ENCODE measurements around the gene FBXO3. TPM values are rescaled to one million over a fixed set of nuclear protein-coding genes. Genes with fewer than 3 reads are reported as not detected.
A peak's percentile ranks its signal among the peaks of the same experiment; 100 is the strongest.
"Not testable (repeated sequence)": the region's sequence is repeated elsewhere in the genome, so short reads cannot be mapped to it uniquely, and the experiment has no call there.

Gene FBXO3
- total RNA-seq, 3 donors from 2014 or later: 14.4 to 16.2 (median 14.8) TPM

DNA sequence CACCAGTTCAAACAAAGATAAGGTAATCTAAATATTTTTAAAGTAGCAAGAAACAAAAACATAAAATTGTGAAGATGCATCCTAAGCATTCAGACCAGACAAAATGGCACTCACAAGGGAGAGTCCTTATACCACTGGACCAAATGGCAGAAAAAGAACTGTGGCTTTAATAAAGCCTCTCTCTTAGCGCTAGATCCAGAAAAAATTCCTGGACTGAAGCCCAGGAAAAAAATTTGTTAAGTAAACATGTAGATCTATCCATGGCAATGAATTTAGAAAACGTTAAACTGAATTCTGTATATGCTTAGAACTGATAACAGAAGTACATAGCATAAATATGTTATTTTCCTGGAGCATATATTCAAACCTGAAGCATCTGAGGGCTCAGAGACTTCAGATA lies 26.3 kb downstream of the FBXO3 start:
- H3K4me3 Mint-ChIP-seq: no peak overlapping the region

DNA sequence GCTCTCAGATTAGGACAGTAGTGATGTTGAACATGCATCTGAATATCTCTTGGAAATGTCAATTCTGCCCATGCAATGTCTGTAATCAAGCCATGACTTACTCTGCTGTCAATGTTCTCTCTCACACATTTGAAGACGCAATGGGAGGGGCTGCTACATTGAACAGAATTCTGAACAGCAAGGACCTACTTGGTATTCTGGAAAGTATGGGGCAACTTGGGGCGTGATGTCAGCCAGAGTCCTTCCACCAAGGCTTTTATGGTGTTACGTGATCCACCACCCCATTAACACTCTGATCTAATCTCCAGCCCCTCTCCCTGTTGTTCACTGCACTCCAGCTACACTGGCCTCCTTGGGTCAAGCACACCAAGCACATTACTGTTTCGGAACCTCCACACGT lies 31.0 kb downstream of the FBXO3 start:
- H3K4me3 Mint-ChIP-seq: no peak overlapping the region
- peaks cover 1% of the 10 kb centered on the region for H3K4me1 Mint-ChIP-seq (ENCODE audit: low read depth)
- H3K36me3 Mint-ChIP-seq (ENCODE audit: insufficient read depth): peaks cover 31% of the 10 kb centered on the region
- H3K27me3 Mint-ChIP-seq (ENCODE audit: low read depth): no peaks in the 10 kb centered on the region
- DNase-seq (no peak), ATAC-seq (no peak)
- H3K9me3 Mint-ChIP-seq: no peaks in the 10 kb centered on the region

More for the DNA sequence above, 26.3 kb downstream of the FBXO3 start:
- Mint-ChIP-seq H3K36me3 (ENCODE audit: insufficient read depth) (peaks cover 30% of the 10 kb centered on the region), H3K4me1 (ENCODE audit: low read depth) (no peaks in the 10 kb centered on the region), H3K27me3 (ENCODE audit: low read depth) (no peaks in the 10 kb centered on the region), H3K9me3 (no peaks in the 10 kb centered on the region)
- ATAC-seq (no peak), DNase-seq (no peak)

DNA sequence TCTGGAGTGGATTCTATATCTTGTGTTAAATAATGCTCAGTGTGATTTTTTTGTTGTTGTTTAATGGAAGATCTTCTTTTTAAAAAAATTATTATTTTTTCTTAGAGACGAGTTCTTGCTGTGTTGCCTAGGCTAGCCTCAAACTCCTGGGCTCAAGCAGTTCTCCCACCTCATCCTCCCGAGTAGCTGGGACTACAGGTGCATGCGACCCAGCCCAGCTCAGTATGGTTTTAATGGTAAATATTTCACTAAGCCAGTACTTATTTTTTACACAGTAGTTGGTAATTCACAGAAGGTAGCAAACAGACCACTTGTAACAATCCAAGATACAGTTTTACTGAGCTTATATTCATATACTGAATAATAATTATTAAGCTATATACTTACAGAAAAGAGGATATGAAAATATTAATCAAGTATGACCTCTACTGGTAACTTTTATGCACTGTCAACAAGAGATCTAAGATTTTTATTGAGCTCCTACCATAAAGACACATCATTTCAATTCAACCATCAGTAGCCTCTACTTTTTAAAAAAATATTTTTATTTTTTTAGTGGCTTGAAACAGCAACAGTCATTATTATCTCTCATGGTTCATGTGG lies 32.0 kb downstream of the FBXO3 start:
- H3K27me3 Mint-ChIP-seq (ENCODE audit: low read depth): no peaks in the 10 kb centered on the region
- no peak overlapping the region for H3K4me3 Mint-ChIP-seq
- H3K9me3 Mint-ChIP-seq: no peaks in the 10 kb centered on the region
- H3K36me3 Mint-ChIP-seq (ENCODE audit: insufficient read depth): peaks cover 27% of the 10 kb centered on the region
- peaks cover 3% of the 10 kb centered on the region for H3K4me1 Mint-ChIP-seq (ENCODE audit: low read depth)
- peak in 1 of 2 donors; percentile 41 for ATAC-seq
- DNase-seq: no peak

DNA sequence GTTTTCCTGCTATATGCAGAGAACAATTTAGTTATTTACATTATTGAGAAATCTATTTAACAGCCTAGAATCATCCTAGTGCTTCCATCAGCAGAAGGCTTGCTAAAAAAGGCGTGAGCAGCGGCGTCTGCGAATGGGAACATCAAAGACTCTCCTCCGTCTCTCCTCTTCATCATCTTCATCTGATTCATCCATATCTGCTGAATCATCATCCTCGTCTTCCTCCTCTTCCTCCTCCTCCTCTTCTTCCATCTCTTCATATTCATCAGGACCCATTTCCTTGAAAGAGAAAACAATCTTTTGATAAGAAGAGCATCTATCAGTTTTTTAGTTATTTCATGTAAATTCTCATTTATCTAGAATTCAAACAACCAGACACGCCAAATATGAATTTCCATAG lies 32.5 kb downstream of the FBXO3 start:
- ATAC-seq (no peak), DNase-seq (no peak)
- H3K4me1 Mint-ChIP-seq (ENCODE audit: low read depth): peaks cover 7% of the 10 kb centered on the region
- no peaks in the 10 kb centered on the region for H3K27me3 Mint-ChIP-seq (ENCODE audit: low read depth)
- H3K9me3 Mint-ChIP-seq: no peaks in the 10 kb centered on the region
- H3K4me3 Mint-ChIP-seq: no peak overlapping the region
- H3K36me3 Mint-ChIP-seq (ENCODE audit: insufficient read depth): peaks cover 24% of the 10 kb centered on the region

DNA sequence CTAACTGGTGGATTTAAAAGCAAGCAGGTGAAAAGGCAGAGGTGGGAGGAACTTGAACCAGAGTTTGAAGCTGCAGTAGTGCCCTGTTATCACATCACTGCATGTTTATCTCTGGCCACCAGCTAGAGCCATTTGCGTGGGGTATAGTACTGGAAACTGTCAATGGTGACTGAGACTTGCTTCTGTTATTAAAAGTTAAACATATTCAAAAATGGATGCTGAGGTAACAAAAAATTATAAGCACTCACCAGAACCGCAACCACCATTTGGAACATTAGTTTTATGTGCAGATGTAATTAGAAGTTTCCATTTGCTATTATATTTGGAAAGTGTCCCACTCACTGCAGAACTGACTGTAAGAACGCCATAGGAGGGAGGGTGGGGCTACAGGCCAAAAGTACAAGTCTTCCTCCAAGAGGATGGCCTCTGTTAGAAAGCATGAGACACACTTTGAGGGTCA lies 36.9 kb downstream of the FBXO3 start:
- H3K4me3 Mint-ChIP-seq: no peak overlapping the region
- H3K4me1 Mint-ChIP-seq (ENCODE audit: low read depth): peaks cover 32% of the 10 kb centered on the region
- ATAC-seq (no peak), DNase-seq (no peak)
- H3K9me3 Mint-ChIP-seq: no peaks in the 10 kb centered on the region
- peaks cover 8% of the 10 kb centered on the region for H3K36me3 Mint-ChIP-seq (ENCODE audit: insufficient read depth)
- no peaks in the 10 kb centered on the region for H3K27me3 Mint-ChIP-seq (ENCODE audit: low read depth)

DNA sequence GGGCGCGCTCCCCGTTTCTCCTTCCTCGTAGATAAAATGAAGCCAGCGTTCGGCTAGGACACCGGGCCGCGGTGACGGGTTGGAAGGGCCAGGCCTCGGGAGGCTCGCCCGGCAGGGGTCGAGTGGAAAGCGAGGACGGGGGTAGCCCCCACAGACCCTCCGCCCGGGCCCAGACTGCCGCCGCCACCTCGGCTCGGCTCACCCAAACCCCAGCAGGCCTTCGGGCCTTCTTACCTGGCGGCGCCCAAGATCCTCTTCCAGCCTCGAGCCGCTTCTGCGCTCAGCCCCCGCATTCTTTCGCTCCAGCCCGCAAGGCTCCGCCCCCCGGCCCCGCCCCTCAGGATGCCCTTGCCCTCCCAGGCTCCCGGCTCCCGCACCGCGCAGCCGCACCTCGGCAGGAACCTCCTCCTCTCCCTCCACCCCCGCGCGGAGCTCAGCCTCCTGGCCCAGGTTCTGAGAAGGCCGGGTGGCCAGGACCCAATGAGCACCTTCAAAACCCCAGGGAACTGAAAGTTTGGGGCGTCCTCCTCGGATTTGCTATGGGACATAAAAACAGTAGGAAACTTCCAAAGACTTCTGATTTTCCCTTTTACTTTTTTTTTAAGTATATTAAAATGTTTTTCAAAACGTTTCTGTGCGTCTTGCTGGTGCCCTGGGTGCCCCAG lies 38.0 kb downstream of the FBXO3 start, which contains the start of gene CD59:
TSS of gene CD59 (minus strand) at position 276 of the 665 bp plus-strand sequence. CDS start 13,978 bp downstream, outside the sequence.
- Mint-ChIP-seq H3K27me3 (ENCODE audit: low read depth) (no peaks in the 10 kb centered on the region), H3K4me1 (ENCODE audit: low read depth) (peaks cover 40% of the 10 kb centered on the region), H3K36me3 (ENCODE audit: insufficient read depth) (peaks cover 9% of the 10 kb centered on the region), H3K9me3 (no peaks in the 10 kb centered on the region), H3K4me3 (peak within 1 kb of the TSS; percentile 88)
- peak; percentile 93 for DNase-seq
- ATAC-seq: peak; percentile 46 to 68

DNA sequence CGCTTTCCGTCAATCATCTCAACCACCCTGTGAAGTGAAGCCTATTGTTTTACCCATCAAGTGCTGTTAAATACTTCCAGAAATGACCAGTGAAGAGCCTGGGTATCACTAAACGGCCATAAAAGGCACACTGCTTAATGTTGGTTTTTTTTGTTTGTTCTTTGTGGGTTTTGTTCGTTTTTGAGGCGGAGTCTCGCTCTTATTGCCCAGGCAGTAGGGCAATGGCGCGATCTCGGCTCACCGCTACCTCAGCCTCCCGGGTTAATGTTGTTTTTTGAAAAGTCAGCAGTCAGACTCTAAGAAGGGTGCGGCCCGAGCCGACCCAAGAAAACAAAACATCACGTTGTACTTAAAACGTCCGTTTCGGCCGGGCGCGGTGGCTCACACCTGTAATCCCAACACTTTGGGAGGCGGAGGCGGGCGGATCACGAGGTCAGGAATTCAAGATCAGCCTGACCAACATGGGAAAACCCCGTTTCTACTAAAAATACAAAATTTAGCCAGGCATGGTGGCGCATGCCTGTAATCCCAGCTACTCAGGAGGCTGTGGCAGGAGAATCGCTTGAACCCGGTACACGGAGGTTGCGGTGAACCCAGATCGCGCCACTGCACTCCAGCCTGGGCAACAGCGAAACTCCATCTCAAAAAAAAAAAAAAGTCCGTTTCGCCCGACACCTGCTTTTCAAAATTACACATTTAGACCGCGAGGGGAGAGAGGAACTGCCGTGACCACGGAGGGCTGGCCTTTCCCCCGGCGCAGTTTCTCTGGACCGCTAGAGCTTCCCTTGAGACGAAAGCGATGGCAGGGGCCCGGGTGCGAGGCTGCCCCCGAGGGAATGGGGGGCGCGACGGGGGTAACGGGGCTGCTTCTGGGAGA lies 38.8 kb downstream of the FBXO3 start:
- ATAC-seq (peak; percentile 36 to 41), DNase-seq (peak; percentile 15)
- Mint-ChIP-seq H3K4me3 (peak overlapping the region; percentile 88), H3K27me3 (ENCODE audit: low read depth) (no peaks in the 10 kb centered on the region), H3K4me1 (ENCODE audit: low read depth) (peaks cover 44% of the 10 kb centered on the region), H3K9me3 (no peaks in the 10 kb centered on the region), H3K36me3 (ENCODE audit: insufficient read depth) (peaks cover 9% of the 10 kb centered on the region)

DNA sequence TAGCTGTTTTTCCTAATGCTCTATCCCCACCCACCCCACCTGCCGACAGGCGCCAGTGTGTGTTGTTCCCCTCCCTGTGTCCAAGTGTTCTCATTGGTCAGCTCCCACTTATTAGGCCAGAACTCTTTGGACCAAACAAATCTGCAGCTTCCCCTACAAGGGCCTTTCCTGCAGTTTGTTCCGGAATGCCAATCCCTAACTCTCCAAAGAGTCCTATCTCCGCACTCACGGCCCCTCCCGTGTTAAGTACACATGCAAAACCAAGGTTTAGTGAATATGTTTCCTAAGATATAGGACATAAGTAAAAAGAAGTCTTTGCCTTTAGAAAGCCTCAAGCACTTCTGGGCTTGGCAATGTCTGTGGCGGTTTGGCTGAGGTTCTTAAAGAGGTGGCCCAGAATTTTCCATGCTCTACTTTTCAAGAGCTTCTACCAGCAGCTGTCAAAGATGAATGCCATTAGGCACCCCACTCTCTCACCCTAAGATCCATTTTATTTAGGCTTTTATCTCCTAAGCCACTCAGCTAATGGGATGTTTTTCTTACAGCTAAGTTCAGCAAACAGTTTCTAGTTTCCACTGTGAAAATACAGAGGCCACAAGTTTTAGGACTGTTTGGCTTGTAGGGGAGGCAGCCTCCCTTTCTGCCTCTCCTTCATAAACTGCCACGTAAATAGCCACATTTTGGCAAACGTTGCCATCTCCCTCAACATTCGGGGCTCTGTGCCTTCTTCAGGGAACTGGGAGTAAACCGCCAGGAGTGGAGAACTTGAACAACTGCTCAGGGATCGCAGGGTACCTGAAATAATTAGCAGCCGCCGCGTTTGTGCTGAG lies 39.7 kb downstream of the FBXO3 start:
- peak overlapping the region; percentile 88 for H3K4me3 Mint-ChIP-seq
- ATAC-seq (no peak), DNase-seq (no peak)
- peaks cover 9% of the 10 kb centered on the region for H3K36me3 Mint-ChIP-seq (ENCODE audit: insufficient read depth)
- H3K27me3 Mint-ChIP-seq (ENCODE audit: low read depth): no peaks in the 10 kb centered on the region
- peaks cover 44% of the 10 kb centered on the region for H3K4me1 Mint-ChIP-seq (ENCODE audit: low read depth)
- no peaks in the 10 kb centered on the region for H3K9me3 Mint-ChIP-seq

DNA sequence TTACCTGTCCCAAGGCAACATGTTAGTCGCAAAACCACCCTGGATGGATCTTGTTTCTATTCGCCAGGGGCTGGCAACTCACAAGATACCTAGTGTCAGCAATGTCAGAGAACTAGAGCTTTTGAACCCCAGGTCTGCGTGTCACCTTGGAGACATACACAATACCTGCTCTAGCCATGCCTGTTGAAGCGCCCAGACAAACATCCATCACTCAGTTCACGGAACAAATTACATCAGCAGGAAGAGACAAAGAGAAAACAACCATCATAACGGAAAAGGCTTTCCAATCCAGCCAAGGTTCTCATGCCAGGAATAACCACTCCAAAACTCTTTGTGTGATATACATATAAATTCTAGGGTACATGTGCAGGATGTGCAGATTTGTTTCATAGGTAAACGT lies 40.3 kb downstream of the FBXO3 start:
- no peak for ATAC-seq
- Mint-ChIP-seq H3K4me1 (ENCODE audit: low read depth) (peaks cover 47% of the 10 kb centered on the region), H3K9me3 (no peaks in the 10 kb centered on the region), H3K4me3 (peak overlapping the region; percentile 22), H3K36me3 (ENCODE audit: insufficient read depth) (peaks cover 12% of the 10 kb centered on the region), H3K27me3 (ENCODE audit: low read depth) (no peaks in the 10 kb centered on the region)
- DNase-seq: no peak

DNA sequence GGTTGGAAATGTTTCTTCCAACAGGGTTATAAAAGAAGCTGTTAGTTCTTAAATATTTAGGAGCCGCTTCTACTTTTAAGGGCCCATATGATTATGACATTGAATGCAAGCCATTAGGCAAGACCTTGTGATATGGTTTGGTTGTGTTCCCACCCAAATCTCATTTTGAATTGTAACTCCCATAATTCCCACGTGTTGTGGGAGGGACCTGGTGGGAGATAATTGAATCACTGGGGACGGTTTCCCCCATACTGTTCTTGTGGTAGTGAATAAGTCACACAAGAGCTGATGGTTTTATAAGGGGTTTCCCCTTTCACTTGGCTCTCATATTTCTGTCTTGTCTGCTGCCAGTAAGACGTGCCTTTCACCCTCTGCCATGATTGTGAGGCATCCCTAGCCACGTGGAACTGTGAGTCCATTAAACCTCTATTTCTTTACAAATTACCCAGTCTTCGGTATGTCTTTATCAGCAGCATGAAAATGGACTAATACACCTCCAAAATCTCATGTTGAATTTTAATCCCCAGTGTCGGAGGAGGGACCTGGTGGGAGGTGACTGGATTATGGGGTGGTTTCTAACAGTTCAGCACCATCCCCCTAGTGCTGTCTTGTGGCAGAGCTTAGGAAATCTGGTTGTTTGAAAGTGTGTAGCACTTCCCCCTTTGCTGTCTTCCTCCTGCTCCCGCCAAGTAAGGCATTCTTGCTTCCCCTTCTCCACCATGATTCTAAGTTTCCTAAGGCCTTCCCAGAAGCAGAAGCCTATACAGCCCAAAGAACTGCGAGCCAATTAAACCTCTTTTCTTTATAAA lies 42.4 kb downstream of the FBXO3 start:
- Mint-ChIP-seq H3K27me3 (ENCODE audit: low read depth) (no peaks in the 10 kb centered on the region), H3K9me3 (no peaks in the 10 kb centered on the region), H3K36me3 (ENCODE audit: insufficient read depth) (peaks cover 13% of the 10 kb centered on the region), H3K4me3 (no peak overlapping the region), H3K4me1 (ENCODE audit: low read depth) (peaks cover 46% of the 10 kb centered on the region)
- no peak for DNase-seq
- ATAC-seq: peak; percentile 73 to 82

DNA sequence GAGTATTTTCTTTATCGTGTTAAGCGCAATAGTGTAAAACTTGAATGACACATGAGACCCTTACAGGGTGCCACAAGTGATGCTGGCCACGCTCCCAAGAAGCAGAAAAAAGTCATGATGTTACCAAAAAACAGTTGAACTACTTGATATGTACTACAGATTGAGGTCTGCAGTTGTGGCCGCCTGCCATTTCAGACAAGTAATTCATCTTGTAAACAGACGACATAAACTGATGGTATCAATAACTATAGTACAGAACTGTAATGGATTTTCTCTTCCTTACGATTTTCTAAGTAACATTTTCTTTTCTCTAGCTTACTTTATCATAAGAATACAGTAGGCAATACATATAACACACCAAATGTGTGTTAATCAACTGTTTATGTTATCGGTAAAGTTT lies 43.6 kb downstream of the FBXO3 start:
- peaks cover 43% of the 10 kb centered on the region for H3K4me1 Mint-ChIP-seq (ENCODE audit: low read depth)
- H3K36me3 Mint-ChIP-seq (ENCODE audit: insufficient read depth): peaks cover 14% of the 10 kb centered on the region
- ATAC-seq (no peak), DNase-seq (no peak)
- H3K9me3 Mint-ChIP-seq: no peaks in the 10 kb centered on the region
- no peak overlapping the region for H3K4me3 Mint-ChIP-seq
- no peaks in the 10 kb centered on the region for H3K27me3 Mint-ChIP-seq (ENCODE audit: low read depth)

DNA sequence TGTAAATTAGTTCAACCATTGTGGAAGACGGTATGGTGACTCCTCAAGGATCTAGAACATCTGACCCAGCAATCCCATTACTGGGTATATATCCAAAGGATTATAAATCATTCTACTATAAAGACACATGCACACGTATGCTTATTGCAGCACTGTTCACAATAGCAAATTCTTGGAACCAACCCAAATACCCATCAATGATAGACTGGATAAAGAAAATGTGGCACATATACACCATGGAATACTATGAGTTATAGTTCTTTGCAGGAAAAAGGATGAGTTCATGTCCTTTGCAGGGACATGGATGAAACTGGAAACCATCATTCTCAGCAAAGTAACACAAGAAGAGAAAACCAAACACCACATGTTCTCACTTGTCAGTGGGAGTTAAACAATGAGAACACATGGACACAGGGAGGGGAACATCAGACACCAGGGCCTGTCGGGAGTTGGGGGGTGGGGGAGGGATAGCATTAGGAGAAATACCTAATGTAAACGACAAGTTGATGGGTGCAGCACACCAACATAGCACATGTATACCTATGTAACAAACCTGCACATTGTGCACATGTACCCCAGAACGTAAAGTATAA lies 45.2 kb downstream of the FBXO3 start:
- H3K4me3 Mint-ChIP-seq; H3K9me3 Mint-ChIP-seq; H3K27me3 Mint-ChIP-seq (ENCODE audit: low read depth); DNase-seq; ATAC-seq: not testable (repeated sequence)
- Mint-ChIP-seq H3K36me3 (ENCODE audit: insufficient read depth) (peaks cover 17% of the 10 kb centered on the region), H3K4me1 (ENCODE audit: low read depth) (peaks cover 43% of the 10 kb centered on the region)

DNA sequence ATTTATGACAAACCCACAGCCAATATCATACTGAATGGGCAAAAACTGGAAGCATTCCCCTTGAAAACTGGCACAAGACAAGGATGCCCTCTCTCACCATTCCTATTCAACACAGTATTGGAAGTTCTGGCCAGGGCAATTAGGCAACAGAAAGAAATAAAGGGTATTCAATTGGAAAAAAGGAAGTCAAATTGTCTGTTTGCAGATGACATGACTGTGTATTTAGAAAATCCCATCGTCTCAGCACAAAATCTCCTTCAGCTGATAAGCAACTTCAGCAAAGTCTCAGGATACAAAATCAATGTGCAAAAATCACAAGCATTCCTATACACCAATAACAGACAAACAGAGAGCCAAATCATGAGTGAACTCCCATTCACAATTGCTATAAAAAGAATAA lies 46.8 kb downstream of the FBXO3 start:
- not testable (repeated sequence) for H3K27me3 Mint-ChIP-seq (ENCODE audit: low read depth); ATAC-seq; DNase-seq; H3K4me3 Mint-ChIP-seq; H3K9me3 Mint-ChIP-seq
- H3K4me1 Mint-ChIP-seq (ENCODE audit: low read depth): peaks cover 48% of the 10 kb centered on the region
- peaks cover 12% of the 10 kb centered on the region for H3K36me3 Mint-ChIP-seq (ENCODE audit: insufficient read depth)
